Measurements from ENCODE around the gene NMRK2.

Gene NMRK2

DNA sequence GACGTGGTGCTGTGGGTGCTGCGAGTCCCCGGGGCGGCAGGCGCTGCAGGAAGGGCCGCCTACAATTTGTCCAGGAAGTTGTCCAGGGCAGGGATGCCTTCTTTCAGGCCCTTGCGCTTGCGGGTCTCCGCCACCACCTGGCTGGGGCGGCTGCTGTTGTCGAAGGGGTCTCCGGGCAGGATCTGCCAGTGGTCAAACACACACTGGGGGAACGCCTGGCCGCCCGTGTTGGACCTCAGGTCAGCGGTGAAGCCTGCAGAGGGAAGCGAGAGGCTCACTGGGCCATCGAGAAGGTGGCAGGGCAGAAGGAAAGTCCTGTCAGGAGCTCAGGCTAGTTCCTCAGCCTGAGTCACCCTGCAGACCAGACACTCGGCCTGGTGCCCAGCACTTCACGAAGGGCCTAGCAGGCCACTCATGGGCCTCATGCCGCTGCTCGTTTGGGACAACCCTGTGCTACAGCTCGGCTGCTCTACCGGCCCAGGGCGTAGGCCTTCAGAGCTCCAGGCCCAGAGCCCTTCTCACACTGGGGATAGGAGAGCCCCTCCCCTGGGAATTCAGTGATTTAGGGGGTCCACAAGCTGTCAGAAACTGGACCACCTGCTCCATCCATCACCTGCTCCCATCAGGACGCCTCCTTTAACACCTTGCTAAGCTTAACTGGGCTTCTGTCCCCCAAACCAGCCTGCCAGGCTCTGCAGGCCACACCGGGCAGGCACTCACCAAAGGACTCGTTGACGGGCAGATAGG, 43.8 kb downstream of the NMRK2 start:
- no peak overlapping the region for H3K4me3 ChIP-seq (ENCODE audit: low read length, poor library complexity, severe bottlenecking)
- peaks cover 52% of the 10 kb centered on the region for H3K79me2 ChIP-seq (ENCODE audit: insufficient read depth, low read length)
- peaks cover 67% of the 10 kb centered on the region for H4K20me1 ChIP-seq (ENCODE audit: insufficient read depth, low read length, poor library complexity, severe bottlenecking)
- no peak overlapping the region for H3K4me2 ChIP-seq (ENCODE audit: low read depth, low read length, poor library complexity, severe bottlenecking)
- no peak overlapping the region for H2AFZ ChIP-seq (ENCODE audit: low read length)
- H3F3A ChIP-seq (ENCODE audit: low read depth): no peaks in the 10 kb centered on the region
- H3K27me3 ChIP-seq (ENCODE audit: insufficient read depth, low read length, poor library complexity, severe bottlenecking): no peaks in the 10 kb centered on the region
- H3K4me1 ChIP-seq (ENCODE audit: insufficient read depth, low read length, poor library complexity, severe bottlenecking): peaks cover 6% of the 10 kb centered on the region
- no peaks in the 10 kb centered on the region for H3K9me2 ChIP-seq (replicated peaks; ENCODE audit: low read depth, low read length)
- H3K9ac ChIP-seq (ENCODE audit: low read depth, low read length, poor library complexity, severe bottlenecking): no peak overlapping the region
- H3K9me3 ChIP-seq (ENCODE audit: insufficient read depth, low read depth, low read length): no peaks in the 10 kb centered on the region
- TF ChIP-seq, protein P1, sequence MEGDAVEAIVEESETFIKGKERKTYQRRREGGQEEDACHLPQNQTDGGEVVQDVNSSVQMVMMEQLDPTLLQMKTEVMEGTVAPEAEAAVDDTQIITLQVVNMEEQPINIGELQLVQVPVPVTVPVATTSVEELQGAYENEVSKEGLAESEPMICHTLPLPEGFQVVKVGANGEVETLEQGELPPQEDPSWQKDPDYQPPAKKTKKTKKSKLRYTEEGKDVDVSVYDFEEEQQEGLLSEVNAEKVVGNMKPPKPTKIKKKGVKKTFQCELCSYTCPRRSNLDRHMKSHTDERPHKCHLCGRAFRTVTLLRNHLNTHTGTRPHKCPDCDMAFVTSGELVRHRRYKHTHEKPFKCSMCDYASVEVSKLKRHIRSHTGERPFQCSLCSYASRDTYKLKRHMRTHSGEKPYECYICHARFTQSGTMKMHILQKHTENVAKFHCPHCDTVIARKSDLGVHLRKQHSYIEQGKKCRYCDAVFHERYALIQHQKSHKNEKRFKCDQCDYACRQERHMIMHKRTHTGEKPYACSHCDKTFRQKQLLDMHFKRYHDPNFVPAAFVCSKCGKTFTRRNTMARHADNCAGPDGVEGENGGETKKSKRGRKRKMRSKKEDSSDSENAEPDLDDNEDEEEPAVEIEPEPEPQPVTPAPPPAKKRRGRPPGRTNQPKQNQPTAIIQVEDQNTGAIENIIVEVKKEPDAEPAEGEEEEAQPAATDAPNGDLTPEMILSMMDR (conservative IDR thresholded peaks at IDR 0.05; ENCODE audit: low read length): no peak
- no peak for TF ChIP-seq EZH2phosphoT487 (IDR thresholded peaks at IDR 0.05; ENCODE audit: borderline replicate concordance)
- peaks cover 65% of the 10 kb centered on the region for H3K36me3 ChIP-seq (ENCODE audit: insufficient read depth, low read length)

DNA sequence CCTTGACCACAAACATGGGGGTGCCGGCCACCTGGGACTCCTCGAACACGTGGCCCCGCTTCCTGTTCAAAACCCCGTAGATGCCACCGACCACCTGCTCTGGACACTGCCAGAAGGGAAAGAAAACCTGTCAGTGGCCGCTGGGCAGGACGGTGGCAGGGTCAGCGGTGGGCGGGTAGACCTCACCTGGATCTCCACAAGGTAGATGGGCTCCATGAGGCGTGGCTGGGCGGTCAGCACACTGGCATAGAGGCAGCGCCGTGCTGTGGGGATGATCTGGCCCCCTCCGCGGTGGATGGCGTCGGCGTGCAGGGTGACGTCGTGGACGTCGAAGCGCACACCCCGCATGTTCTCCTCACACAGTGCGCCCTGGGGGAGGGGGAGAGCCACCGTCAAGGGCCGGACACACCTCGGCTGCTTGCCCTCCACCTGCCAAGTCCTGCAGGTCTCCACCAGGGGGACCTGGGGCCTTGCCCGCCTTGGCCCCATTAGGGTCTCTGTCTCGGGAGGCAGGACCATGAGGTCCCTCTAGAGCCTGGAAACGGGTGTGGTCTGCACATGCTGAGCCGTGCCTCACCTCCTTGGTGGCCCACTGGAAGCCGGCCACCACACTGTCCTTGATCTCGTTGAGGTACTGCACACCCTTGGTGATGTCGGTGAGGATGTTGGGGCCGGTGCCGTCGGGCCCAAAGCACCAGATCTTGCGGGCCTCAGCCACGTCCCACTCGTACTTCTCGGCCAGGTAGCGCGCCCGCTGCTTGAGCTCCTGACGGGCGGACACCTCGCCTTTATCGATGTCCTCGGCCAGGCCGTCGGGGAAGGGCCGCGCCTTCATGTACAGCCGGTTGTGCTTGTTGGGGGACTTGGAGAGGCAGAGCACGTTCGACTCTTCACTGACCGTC, 44.6 kb downstream of the NMRK2 start:
- H4K20me1 ChIP-seq (ENCODE audit: insufficient read depth, low read length, poor library complexity, severe bottlenecking): peaks cover 75% of the 10 kb centered on the region
- H3K4me1 ChIP-seq (ENCODE audit: insufficient read depth, low read length, poor library complexity, severe bottlenecking): peaks cover 14% of the 10 kb centered on the region
- H3F3A ChIP-seq (ENCODE audit: low read depth): no peaks in the 10 kb centered on the region
- no peaks in the 10 kb centered on the region for H3K9me2 ChIP-seq (replicated peaks; ENCODE audit: low read depth, low read length)
- no peak overlapping the region for H3K9ac ChIP-seq (ENCODE audit: low read depth, low read length, poor library complexity, severe bottlenecking)
- H3K9me3 ChIP-seq (ENCODE audit: insufficient read depth, low read depth, low read length): no peaks in the 10 kb centered on the region
- H3K79me2 ChIP-seq (ENCODE audit: insufficient read depth, low read length): peaks cover 61% of the 10 kb centered on the region
- H3K4me2 ChIP-seq (ENCODE audit: low read depth, low read length, poor library complexity, severe bottlenecking): no peak overlapping the region
- no peak overlapping the region for H3K4me3 ChIP-seq (ENCODE audit: low read length, poor library complexity, severe bottlenecking)
- no peak overlapping the region for H2AFZ ChIP-seq (ENCODE audit: low read length)
- peaks cover 73% of the 10 kb centered on the region for H3K36me3 ChIP-seq (ENCODE audit: insufficient read depth, low read length)
- no peak for TF ChIP-seq EZH2phosphoT487 (IDR thresholded peaks at IDR 0.05; ENCODE audit: borderline replicate concordance)
- TF ChIP-seq, protein P1 (conservative IDR thresholded peaks at IDR 0.05; ENCODE audit: low read length): no peak
- H3K27me3 ChIP-seq (ENCODE audit: insufficient read depth, low read length, poor library complexity, severe bottlenecking): no peaks in the 10 kb centered on the region

DNA sequence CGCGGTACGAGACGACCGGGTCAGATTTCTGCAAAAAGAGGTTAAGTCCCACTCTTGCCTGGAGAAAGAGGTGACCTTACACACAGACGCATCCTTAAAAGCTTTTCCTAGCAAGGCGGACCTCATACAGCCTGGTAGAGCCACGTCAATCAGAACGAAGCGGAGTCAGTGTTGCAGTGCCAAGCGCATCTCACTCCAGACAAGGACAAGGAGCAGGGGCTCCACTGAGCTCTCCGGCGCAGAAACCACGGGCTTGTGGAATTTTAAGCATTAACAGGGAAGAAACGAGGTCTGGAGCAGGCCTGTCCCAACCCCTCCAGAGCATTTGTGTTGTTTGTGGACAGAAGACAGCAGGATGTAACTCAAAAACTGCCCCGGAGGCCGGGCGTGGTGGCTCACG, 45.3 kb downstream of the NMRK2 start:
- Histone ChIP-seq H4K20me1 (ENCODE audit: insufficient read depth, low read length, poor library complexity, severe bottlenecking) (peaks cover 81% of the 10 kb centered on the region), H3K4me1 (ENCODE audit: insufficient read depth, low read length, poor library complexity, severe bottlenecking) (peaks cover 21% of the 10 kb centered on the region), H3K79me2 (ENCODE audit: insufficient read depth, low read length) (peaks cover 67% of the 10 kb centered on the region), H3K4me2 (ENCODE audit: low read depth, low read length, poor library complexity, severe bottlenecking) (no peak overlapping the region), H3K9me3 (ENCODE audit: insufficient read depth, low read depth, low read length) (no peaks in the 10 kb centered on the region), H3K9me2 (replicated peaks; ENCODE audit: low read depth, low read length) (no peaks in the 10 kb centered on the region), H3K27me3 (ENCODE audit: insufficient read depth, low read length, poor library complexity, severe bottlenecking) (no peaks in the 10 kb centered on the region), H3K4me3 (ENCODE audit: low read length, poor library complexity, severe bottlenecking) (no peak overlapping the region), H2AFZ (ENCODE audit: low read length) (no peak overlapping the region), H3F3A (ENCODE audit: low read depth) (no peaks in the 10 kb centered on the region), H3K9ac (ENCODE audit: low read depth, low read length, poor library complexity, severe bottlenecking) (no peak overlapping the region), H3K36me3 (ENCODE audit: insufficient read depth, low read length) (peaks cover 80% of the 10 kb centered on the region)
- TF ChIP-seq EZH2phosphoT487 (IDR thresholded peaks at IDR 0.05; ENCODE audit: borderline replicate concordance): no peak
- TF ChIP-seq, protein P1 (conservative IDR thresholded peaks at IDR 0.05; ENCODE audit: low read length): no peak

Data from Loucy (cell line).